Measurements from ENCODE around the gene DHX57.

GRCh38 chr2:38792751-38793150, 83.0 kb downstream of the DHX57 start:
- TF ChIP-seq CTCF (IDR thresholded peaks at IDR 0.05; ENCODE audit: poor library complexity, severe bottlenecking) (no peak), POLR2AphosphoS5 (IDR thresholded peaks at IDR 0.05) (no peak), TAF1 (IDR thresholded peaks at IDR 0.05; ENCODE audit: low read depth) (no peak), EZH2 (IDR thresholded peaks at IDR 0.05; ENCODE audit: borderline replicate concordance, insufficient read depth, low read length, poor library complexity, severe bottlenecking) (no peak)
